K562 (cell line): ENCODE measurements around the gene PALM3. TPM values are rescaled to one million over a fixed set of nuclear protein-coding genes. Genes with fewer than 3 reads are reported as not detected.

Experiments
- ATAC-seq: fragments of 200-7000 bp; cut with Tn5 transposase; 3 replicates; pipeline ENCODE4 v1.9.1; 2020; ENCODE audit warnings: moderate library complexity
- BruUV-seq: library from RNA; stranded (reverse); fragments of 400-500 nt; replicated peaks from 2 replicates; lab custom pipeline; 2021; lab: Mats Ljungman, UMichigan
- CTCF ChIA-PET: fragments of 300-600 bp; formaldehyde crosslinking; extraction: SDS; loops from one replicate; lab custom pipeline; 2021; ENCODE audit warnings: low intra/inter-chr PET ratio; lab: Yijun Ruan, JAX
- POLR2A ChIA-PET: fragments of 300-600, 350-650 bp; sonication (Branson Sonifier 250); formaldehyde crosslinking; extraction: SDS; loops from one replicate; lab custom pipeline; 2021; ENCODE audit warnings: antibody characterized with exemption, inconsistent platforms; lab: Yijun Ruan, JAX
- DNase-seq, 4 experiments: peaks; one replicate each; pipeline versions ENCODE4 v3.0.0 to v3.0.0-alpha.2; 2011 to 2018; ENCODE audit warnings: low spot score in 3 of 4, mixed read lengths in 3 of 4; ENCODE audit errors: extremely low read depth in 1 of 4
- FAIRE-seq: peaks from 2 replicates; lab custom pipeline; 2011; peaks lifted over from hg19 to GRCh38; lab: Jason Lieb, UNC
- H2AFZ ChIP-seq: 2 replicates; pipeline ENCODE4 v1.6.0; 2011; ENCODE audit warnings: low read depth, low read length, control low read depth, inconsistent platforms
- H3K27ac ChIP-seq: fragments of 200-600 bp; 3 replicates; pipeline ENCODE4 v1.8.0; 2011; ENCODE audit warnings: low read depth, mild to moderate bottlenecking, control low read depth, inconsistent platforms, low read length, moderate library complexity, mixed read lengths; ENCODE audit errors: extremely low read depth
- H3K27me3 ChIP-seq, 2 experiments: fragments of 300-600 bp in 1 of 2; 2 replicates in 1 of 2; 3 replicates in 1 of 2; pipeline versions ENCODE4 v1.6.0 to v1.8.0; 2011; ENCODE audit warnings: inconsistent platforms in 2 of 2, low read length in 2 of 2, mild to moderate bottlenecking in 1 of 2, mixed read lengths in 1 of 2, moderate library complexity in 1 of 2; ENCODE audit not compliant: control insufficient read depth in 2 of 2, insufficient read depth in 2 of 2
- H3K36me3 ChIP-seq: fragments of 300-600 bp; 3 replicates; pipeline ENCODE4 v1.8.0; 2011; ENCODE audit warnings: mild to moderate bottlenecking, low read length, inconsistent platforms; ENCODE audit not compliant: control insufficient read depth, insufficient read depth
- H3K4me1 ChIP-seq, 2 experiments: fragments of 200-600 bp in 1 of 2; replicated peaks in 1 of 2; 2 replicates in 1 of 2; 3 replicates in 1 of 2; pipeline versions ENCODE4 v1.5.1 to v1.8.0; 2011; ENCODE audit warnings: inconsistent platforms in 2 of 2, low read length in 2 of 2, mild to moderate bottlenecking in 1 of 2, mixed read lengths in 1 of 2, moderate library complexity in 1 of 2; ENCODE audit not compliant: control insufficient read depth in 2 of 2, insufficient read depth in 2 of 2
- H3K4me2 ChIP-seq: 2 replicates; pipeline ENCODE4 v1.6.1; 2011; ENCODE audit warnings: low read length, control low read depth, inconsistent platforms, mixed read lengths; ENCODE audit not compliant: insufficient read depth
- H3K4me3 ChIP-seq: fragments of 200-600 bp; sonication (generic), shearing (Covaris generic); 2 replicates; pipeline ENCODE4 v1.5.1; 2016; ENCODE audit warnings: control low read depth, inconsistent platforms
- H3K79me2 ChIP-seq: fragments of 200-600 bp; 3 replicates; pipeline ENCODE4 v1.8.0; 2011; ENCODE audit warnings: low read length, inconsistent platforms; ENCODE audit not compliant: control insufficient read depth, insufficient read depth
- H3K9ac ChIP-seq, 2 experiments: 2 replicates each; pipeline versions ENCODE4 v1.6.0 to v1.6.1; 2011; ENCODE audit warnings: low read depth in 2 of 2, low read length in 2 of 2, control low read depth in 1 of 2, inconsistent platforms in 1 of 2, mild to moderate bottlenecking in 1 of 2, mixed read lengths in 1 of 2; ENCODE audit not compliant: insufficient read depth in 1 of 2
- H3K9me1 ChIP-seq: one replicate; pipeline ENCODE4 v1.6.0; 2011; ENCODE audit warnings: inconsistent platforms, mild to moderate bottlenecking, low read length, moderate library complexity; ENCODE audit not compliant: control insufficient read depth, insufficient read depth
- H3K9me3 ChIP-seq: replicated peaks from 2 replicates; pipeline ENCODE4 v1.5.1; 2011; ENCODE audit warnings: low read depth, low read length, inconsistent platforms; ENCODE audit not compliant: control insufficient read depth, insufficient read depth
- H4K20me1 ChIP-seq: replicated peaks from 2 replicates; pipeline ENCODE4 v1.6.1; 2011; ENCODE audit warnings: low read length, inconsistent platforms, mixed read lengths; ENCODE audit not compliant: control insufficient read depth, insufficient read depth
- ADNP ChIP-seq: fragments of 200-800 bp; sonication (Bioruptor generic); IDR thresholded peaks from 2 replicates; pipeline ENCODE4 v1.6.1; 2016; ENCODE audit warnings: missing genetic modification characterization, missing compliant biosample characterization
- FOSL1 ChIP-seq: fragments of 200-800 bp; sonication (Bioruptor generic); conservative IDR thresholded peaks from 2 replicates; pipeline ENCODE4 v1.6.1; 2016; ENCODE audit warnings: missing genetic modification characterization, missing compliant biosample characterization
- HDAC1 ChIP-seq, 2 experiments: fragments of 450-650 bp; IDR thresholded peaks; 2 replicates each; pipeline ENCODE4 v1.6.1; 2016 to 2017; ENCODE audit warnings: inconsistent platforms in 1 of 2, mild to moderate bottlenecking in 1 of 2, moderate library complexity in 1 of 2
- HIVEP1 ChIP-seq: fragments of 250-450 bp; sonication (Bioruptor Pico); IDR thresholded peaks from 2 replicates; pipeline ENCODE4 v1.4.0; 2020; ENCODE audit warnings: mild to moderate bottlenecking
- JUN ChIP-seq, 2 experiments: sonication (generic) in 1 of 2; formaldehyde crosslinking in 1 of 2; IDR thresholded peaks; 2 replicates each; pipeline versions ENCODE4 v1.6.1 to v1.8.0; 2012 to 2022; ENCODE audit warnings: borderline replicate concordance in 2 of 2, mild to moderate bottlenecking in 2 of 2, improper control_type of control experiment in 1 of 2, low read depth in 1 of 2, low read length in 1 of 2, missing genetic modification reagents in 1 of 2
- NFYB ChIP-seq: IDR thresholded peaks from 2 replicates; pipeline ENCODE4 v1.6.1; 2011; ENCODE audit warnings: mild to moderate bottlenecking, moderate library complexity; ENCODE audit not compliant: insufficient read length; ENCODE audit errors: extremely low read depth
- PCBP1 ChIP-seq: fragments of 200-400 bp; formaldehyde crosslinking; IDR thresholded peaks from 2 replicates; pipeline ENCODE4 v1.6.1; 2018; ENCODE audit warnings: mild to moderate bottlenecking, low read depth, low read length; ENCODE audit not compliant: poor library complexity, severe bottlenecking
- TAF7 ChIP-seq: fragments of 450-650 bp; IDR thresholded peaks from 2 replicates; pipeline ENCODE4 v1.6.1; 2016; ENCODE audit warnings: missing genetic modification characterization, missing compliant biosample characterization
- ZC3H8 ChIP-seq: fragments of 450-650 bp; IDR thresholded peaks from 2 replicates; pipeline ENCODE4 v1.6.1; 2017
- ZNF57 ChIP-seq: fragments of 450-650 bp; formaldehyde crosslinking; IDR thresholded peaks from 2 replicates; pipeline ENCODE4 v1.4.0; 2020; ENCODE audit warnings: mild to moderate bottlenecking, moderate library complexity
- WGBS: fragments of 100-300 bp; shearing (Covaris generic); methylation state at CpG from one replicate; pipeline ENCODE4 v1.1.6; 2016; ENCODE audit warnings: low coverage, mixed read lengths; ENCODE audit not compliant: insufficient coverage; ENCODE audit errors: missing lambda C conversion rate; 5-methylcytosine and 5-hydroxymethylcytosine counted together
- in situ Hi-C: fragments of 300-500 bp; cut with MboI; formaldehyde crosslinking; loops from 4 replicates; pipeline ENCODE4 v1.15.0; 2018; ENCODE audit warnings: inconsistent platforms, mixed read lengths
- intact Hi-C: fragments of 100-400 bp; cut with micrococcal nuclease; formaldehyde crosslinking; loops from 2 replicates; pipeline ENCODE4 v1.14.2; 2022
- polyA plus RNA-seq, 8 experiments: library from polyadenylated mRNA; depleted of rRNA in 4 of 8; stranded (reverse) in 5 of 8; unstranded in 3 of 8; fragments of >200 nt; fragmentation: Nextera tagmentation in 2 of 8; fragmentation: Illumina TruSeq in 1 of 8; extraction: Ambion mirVana in 2 of 8; extraction: Trizol in 1 of 8; gene quantifications; 2 replicates each; pipeline versions ENCODE4 v1.2.1 to v1.2.3, GENCODE V29; 2011 to 2014; ENCODE audit warnings: inconsistent platforms in 1 of 8, missing spikeins in 1 of 8
- total RNA-seq, 7 experiments: library from RNA; depleted of rRNA in 6 of 7; stranded (reverse); fragments of >200 nt in 6 of 7; fragmentation: Illumina TruSeq in 2 of 7; extraction: Trizol in 2 of 7; gene quantifications; 2 replicates each; pipeline versions ENCODE4 v1.2.1 to v1.2.3, GENCODE V29; 2011 to 2021; ENCODE audit warnings: low replicate concordance in 1 of 7
- TF ChIP-seq, protein P1 (sequence below): fragments of 450-650 bp; IDR thresholded peaks from 2 replicates; pipeline ENCODE4 v1.6.1; 2016; ENCODE audit warnings: borderline replicate concordance
- TF ChIP-seq, protein P2 (sequence below): fragments of 250-450 bp; sonication (Bioruptor Pico); IDR thresholded peaks from 2 replicates; pipeline ENCODE4 v1.8.0; 2021; ENCODE audit warnings: moderate library complexity, mild to moderate bottlenecking, inconsistent platforms
- TF ChIP-seq, protein P3 (sequence below): fragments of 250-450 bp; sonication (Bioruptor Pico); IDR thresholded peaks from 2 replicates; pipeline ENCODE4 v1.6.1; 2021; ENCODE audit warnings: mild to moderate bottlenecking
- TF ChIP-seq, protein P4 (sequence below): fragments of 250-450 bp; sonication (Bioruptor Pico); IDR thresholded peaks from 2 replicates; pipeline ENCODE4 v1.8.0; 2022; ENCODE audit warnings: moderate library complexity, mild to moderate bottlenecking, inconsistent platforms
- TF ChIP-seq, protein P5 (sequence below): sonication (generic); formaldehyde crosslinking; IDR thresholded peaks from 2 replicates; pipeline ENCODE4 v1.8.0; 2022; ENCODE audit warnings: mild to moderate bottlenecking, low read depth, missing genetic modification reagents

Gene PALM3
- total and polyA plus RNA-seq, 9 of the 15 experiments (the other 6 are each of a cell fraction or from before 2014, with no cell fraction given) = 0.07 to 9.3 (median 3.3) TPM

DNA sequence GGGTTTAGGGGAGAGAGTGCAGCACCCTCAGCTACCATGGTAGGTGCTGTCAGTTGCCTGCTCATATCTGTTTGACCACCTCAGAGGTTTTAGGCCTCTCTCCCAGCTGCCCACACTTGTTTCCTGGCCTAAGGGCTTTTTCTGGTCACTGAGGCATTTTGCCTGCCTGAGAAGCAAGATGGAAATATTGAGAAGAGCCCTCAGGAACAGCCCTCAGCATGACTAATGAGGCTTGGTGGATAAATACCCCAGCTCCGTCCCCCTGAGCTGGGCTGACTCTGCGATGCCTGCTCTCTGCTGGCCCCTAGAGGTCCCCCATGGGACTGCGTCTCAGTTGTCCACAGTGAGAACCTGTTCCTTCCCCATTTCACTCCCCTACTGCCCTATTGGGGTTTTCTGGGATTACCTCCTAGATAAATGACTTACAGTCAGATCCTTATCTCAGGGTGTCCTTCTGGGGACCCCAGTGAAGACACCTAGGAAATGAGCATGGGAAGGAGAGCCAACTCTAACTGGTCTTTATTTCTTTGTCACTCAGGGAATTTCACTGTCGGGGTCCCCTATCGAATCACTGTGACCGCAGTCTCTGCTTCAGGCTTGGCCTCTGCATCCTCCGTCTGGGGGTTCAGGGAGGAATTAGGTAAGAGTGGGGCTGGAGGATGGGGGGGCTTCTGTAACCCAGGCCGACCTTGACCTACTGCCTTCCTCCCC, 13.3 kb downstream of the PALM3 start:
- WGBS = 70% methylated on average over 8 of the region's 8 CpGs
- peak; percentile 77 to 86 (median 78) for DNase-seq
- H3K9ac ChIP-seq = 0 out of 4 replicates have a peak overlapping the region, but pooled peaks of 1 of the 2 experiments have one; percentile 58
- ChIA-PET POLR2A (interaction anchor here (0.8 kb wide), 1 partner anchor 87 kb away, joined by 3 read pairs; no protein-coding TSS in a partner anchor), CTCF (interaction anchor here (0.7 to 1.1 kb wide), 2 partner anchors 24 to 168 kb away, joined by 3 to 4 read pairs; partner anchors contain the start of gene MISP3)
- no peak overlapping the region for H3K27ac ChIP-seq
- H4K20me1 ChIP-seq = no peaks in the 10 kb centered on the region
- in situ Hi-C loops = no loop called here
- intact Hi-C loops = no loop called here
- no peaks in the 10 kb centered on the region for H3K27me3 ChIP-seq
- H3K9me1 ChIP-seq = no peaks in the 10 kb centered on the region
- FAIRE-seq = peak; percentile 88
- BruUV-seq = no TSS peak
- peak; percentile 94 for ATAC-seq
- H3K4me2 ChIP-seq = no peak overlapping the region
- H3K36me3 ChIP-seq = peaks cover 27% of the 10 kb centered on the region; the same call in 2 of the 3 replicates
- H3K79me2 ChIP-seq = no peaks in the 10 kb centered on the region
- no peak overlapping the region for H2AFZ ChIP-seq
- peaks cover 0 to 16% of the 10 kb centered on the region in 2 experiments; a peak in 2 of 5 replicates for H3K4me1 ChIP-seq
- H3K9me3 ChIP-seq = peaks cover 4% of the 10 kb centered on the region
- H3K4me3 ChIP-seq = no peak overlapping the region
- 0 out of 2 replicates have a peak, but pooled peaks have one; percentile 26 for TF ChIP-seq JUN (IDR thresholded peaks at IDR 0.05; ENCODE audit: borderline replicate concordance, low read depth, low read length)
- no peak for TF ChIP-seq JUN (CRISPR knock-in tag; IDR thresholded peaks at IDR 0.05; ENCODE audit: borderline replicate concordance)
- no peak for TF ChIP-seq PCBP1
- no peak for TF ChIP-seq NFYB
- TF ChIP-seq, protein P1, sequence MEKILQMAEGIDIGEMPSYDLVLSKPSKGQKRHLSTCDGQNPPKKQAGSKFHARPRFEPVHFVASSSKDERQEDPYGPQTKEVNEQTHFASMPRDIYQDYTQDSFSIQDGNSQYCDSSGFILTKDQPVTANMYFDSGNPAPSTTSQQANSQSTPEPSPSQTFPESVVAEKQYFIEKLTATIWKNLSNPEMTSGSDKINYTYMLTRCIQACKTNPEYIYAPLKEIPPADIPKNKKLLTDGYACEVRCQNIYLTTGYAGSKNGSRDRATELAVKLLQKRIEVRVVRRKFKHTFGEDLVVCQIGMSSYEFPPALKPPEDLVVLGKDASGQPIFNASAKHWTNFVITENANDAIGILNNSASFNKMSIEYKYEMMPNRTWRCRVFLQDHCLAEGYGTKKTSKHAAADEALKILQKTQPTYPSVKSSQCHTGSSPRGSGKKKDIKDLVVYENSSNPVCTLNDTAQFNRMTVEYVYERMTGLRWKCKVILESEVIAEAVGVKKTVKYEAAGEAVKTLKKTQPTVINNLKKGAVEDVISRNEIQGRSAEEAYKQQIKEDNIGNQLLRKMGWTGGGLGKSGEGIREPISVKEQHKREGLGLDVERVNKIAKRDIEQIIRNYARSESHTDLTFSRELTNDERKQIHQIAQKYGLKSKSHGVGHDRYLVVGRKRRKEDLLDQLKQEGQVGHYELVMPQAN = no peak
- TF ChIP-seq, protein P2, sequence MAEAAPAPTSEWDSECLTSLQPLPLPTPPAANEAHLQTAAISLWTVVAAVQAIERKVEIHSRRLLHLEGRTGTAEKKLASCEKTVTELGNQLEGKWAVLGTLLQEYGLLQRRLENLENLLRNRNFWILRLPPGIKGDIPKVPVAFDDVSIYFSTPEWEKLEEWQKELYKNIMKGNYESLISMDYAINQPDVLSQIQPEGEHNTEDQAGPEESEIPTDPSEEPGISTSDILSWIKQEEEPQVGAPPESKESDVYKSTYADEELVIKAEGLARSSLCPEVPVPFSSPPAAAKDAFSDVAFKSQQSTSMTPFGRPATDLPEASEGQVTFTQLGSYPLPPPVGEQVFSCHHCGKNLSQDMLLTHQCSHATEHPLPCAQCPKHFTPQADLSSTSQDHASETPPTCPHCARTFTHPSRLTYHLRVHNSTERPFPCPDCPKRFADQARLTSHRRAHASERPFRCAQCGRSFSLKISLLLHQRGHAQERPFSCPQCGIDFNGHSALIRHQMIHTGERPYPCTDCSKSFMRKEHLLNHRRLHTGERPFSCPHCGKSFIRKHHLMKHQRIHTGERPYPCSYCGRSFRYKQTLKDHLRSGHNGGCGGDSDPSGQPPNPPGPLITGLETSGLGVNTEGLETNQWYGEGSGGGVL (CRISPR knock-in tag) = no peak
- TF ChIP-seq, protein P3, sequence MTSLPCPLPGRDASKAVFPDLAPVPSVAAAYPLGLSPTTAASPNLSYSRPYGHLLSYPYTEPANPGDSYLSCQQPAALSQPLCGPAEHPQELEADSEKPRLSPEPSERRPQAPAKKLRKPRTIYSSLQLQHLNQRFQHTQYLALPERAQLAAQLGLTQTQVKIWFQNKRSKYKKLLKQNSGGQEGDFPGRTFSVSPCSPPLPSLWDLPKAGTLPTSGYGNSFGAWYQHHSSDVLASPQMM (CRISPR knock-in tag) = no peak
- no peak for TF ChIP-seq TAF7
- TF ChIP-seq HIVEP1 (CRISPR knock-in tag) = no peak
- TF ChIP-seq, protein P4, sequence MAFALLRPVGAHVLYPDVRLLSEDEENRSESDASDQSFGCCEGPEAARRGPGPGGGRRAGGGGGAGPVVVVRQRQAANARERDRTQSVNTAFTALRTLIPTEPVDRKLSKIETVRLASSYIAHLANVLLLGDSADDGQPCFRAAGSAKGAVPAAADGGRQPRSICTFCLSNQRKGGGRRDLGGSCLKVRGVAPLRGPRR (CRISPR knock-in tag) = no peak
- no peak for TF ChIP-seq ZC3H8
- TF ChIP-seq ADNP (tag) = no peak
- no peak for TF ChIP-seq FOSL1 (tag)
- TF ChIP-seq, protein P5, sequence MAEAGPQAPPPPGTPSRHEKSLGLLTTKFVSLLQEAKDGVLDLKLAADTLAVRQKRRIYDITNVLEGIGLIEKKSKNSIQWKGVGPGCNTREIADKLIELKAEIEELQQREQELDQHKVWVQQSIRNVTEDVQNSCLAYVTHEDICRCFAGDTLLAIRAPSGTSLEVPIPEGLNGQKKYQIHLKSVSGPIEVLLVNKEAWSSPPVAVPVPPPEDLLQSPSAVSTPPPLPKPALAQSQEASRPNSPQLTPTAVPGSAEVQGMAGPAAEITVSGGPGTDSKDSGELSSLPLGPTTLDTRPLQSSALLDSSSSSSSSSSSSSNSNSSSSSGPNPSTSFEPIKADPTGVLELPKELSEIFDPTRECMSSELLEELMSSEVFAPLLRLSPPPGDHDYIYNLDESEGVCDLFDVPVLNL (CRISPR knock-in tag) = no peak
- no peak for TF ChIP-seq HDAC1 (IDR thresholded peaks at IDR 0.05)
- TF ChIP-seq ZNF57 (CRISPR knock-in tag) = no peak
